ENCODE measurements around the gene FAF1.

FAF1 gene

DNA sequence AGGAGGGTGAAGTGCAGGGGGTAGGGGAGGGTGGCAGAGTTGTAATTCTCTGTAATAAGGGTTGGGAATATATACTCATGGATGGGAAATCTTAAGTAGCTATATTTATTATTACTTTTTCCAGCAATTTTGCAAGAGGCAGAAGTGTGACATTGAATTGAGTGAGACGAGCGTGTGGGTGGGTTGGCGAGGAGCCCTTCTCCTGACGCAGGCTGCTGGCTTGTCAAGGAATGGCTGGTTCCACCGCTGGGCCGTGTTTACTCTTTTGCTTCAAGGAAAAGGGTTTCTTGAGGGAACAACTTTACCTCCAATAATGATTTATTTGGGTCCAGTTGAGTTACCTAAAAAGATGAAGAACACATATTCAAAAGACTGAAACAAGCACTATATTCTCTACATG lies 518.9 kb downstream of the FAF1 start:
- Histone ChIP-seq H3K4me1 (ENCODE audit: insufficient read depth, low read length) (no peaks in the 10 kb centered on the region), H3K36me3 (ENCODE audit: insufficient read depth, low read length) (peaks cover 5% of the 10 kb centered on the region; the same call in 1 of the 2 replicates)

DNA sequence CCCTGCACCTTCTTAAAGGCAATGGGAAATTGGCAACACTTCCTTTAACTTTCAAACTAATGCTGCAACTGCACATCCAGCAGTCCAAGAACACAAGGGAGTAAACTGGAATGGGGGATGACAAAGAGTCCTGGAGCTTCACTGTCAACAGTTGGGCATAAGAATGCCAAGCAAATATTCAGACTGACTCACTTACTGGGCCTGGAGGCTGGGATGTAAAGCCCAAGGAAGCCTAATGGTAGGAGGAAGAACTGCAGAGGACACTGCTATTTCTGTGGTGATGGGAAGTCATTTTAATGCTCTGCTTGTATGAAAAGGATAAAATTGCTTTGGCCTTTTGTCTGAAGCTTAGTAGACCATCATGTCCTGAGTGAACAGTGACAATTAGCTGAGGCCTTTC lies 521.1 kb downstream of the FAF1 start:
- Histone ChIP-seq H3K9me3 (ENCODE audit: control insufficient read depth, insufficient read depth, low read length) (no peaks in the 10 kb centered on the region), H3K9ac (ENCODE audit: low read depth, low read length) (no peak overlapping the region), H3K36me3 (ENCODE audit: insufficient read depth, low read length) (peaks cover 5% of the 10 kb centered on the region; the same call in 1 of the 2 replicates), H3K4me1 (ENCODE audit: insufficient read depth, low read length) (no peaks in the 10 kb centered on the region)

More for the DNA sequence above, 518.9 kb downstream of the FAF1 start:
- Histone ChIP-seq H3K9ac (ENCODE audit: low read depth, low read length) (no peak overlapping the region), H3K9me3 (ENCODE audit: control insufficient read depth, insufficient read depth, low read length) (no peaks in the 10 kb centered on the region)

DNA sequence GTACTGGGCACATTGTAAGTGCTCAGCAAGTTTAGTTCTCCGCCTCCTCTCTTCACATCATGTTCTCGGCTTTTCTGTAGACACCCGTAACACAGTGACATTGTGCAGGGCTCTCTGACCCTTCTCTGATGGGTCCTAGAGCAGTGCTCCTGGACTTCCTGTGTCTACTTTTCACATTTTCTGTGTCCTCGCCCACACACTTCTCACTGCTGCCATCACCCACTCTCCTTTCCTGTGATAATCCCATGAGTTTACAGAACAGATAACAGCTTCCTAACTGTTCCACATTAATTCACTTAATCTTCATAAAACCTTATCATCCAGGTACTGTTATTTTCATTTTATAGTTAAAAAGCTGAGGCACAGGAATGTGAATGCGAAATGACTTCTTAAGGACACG lies 523.6 kb downstream of the FAF1 start:
- H3K36me3 ChIP-seq (ENCODE audit: insufficient read depth, low read length), result peaks cover 5% of the 10 kb centered on the region; the same call in 1 of the 2 replicates
- no peak overlapping the region for H3K9ac ChIP-seq (ENCODE audit: low read depth, low read length)
- H3K9me3 ChIP-seq (ENCODE audit: control insufficient read depth, insufficient read depth, low read length), result no peaks in the 10 kb centered on the region
- H3K4me1 ChIP-seq (ENCODE audit: insufficient read depth, low read length), result no peaks in the 10 kb centered on the region

DNA sequence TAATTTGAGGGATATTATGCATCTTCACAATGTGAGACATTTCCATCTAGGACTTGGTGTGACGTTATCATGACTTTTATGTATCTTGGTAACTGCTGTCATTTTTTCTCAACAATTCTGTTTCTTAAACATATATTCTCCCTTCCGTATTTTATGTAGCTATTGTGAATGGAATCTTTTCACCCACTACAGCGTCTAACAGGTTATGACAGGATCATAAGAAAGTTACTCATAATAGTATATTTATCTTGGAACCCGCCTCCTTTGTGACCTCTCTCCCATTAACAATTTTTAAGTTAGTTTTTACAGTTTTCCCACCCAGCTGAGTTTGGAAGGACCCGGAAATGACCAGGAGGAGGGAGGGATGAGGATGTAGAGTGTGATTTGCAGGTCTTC lies 530.1 kb downstream of the FAF1 start:
- Histone ChIP-seq H3K36me3 (ENCODE audit: insufficient read depth, low read length) (no peaks in the 10 kb centered on the region), H3K4me1 (ENCODE audit: insufficient read depth, low read length) (no peaks in the 10 kb centered on the region), H3K9me3 (ENCODE audit: control insufficient read depth, insufficient read depth, low read length) (no peaks in the 10 kb centered on the region), H3K9ac (ENCODE audit: low read depth, low read length) (peak overlapping the region; percentile 26; the same call in 1 of the 2 replicates)

DNA sequence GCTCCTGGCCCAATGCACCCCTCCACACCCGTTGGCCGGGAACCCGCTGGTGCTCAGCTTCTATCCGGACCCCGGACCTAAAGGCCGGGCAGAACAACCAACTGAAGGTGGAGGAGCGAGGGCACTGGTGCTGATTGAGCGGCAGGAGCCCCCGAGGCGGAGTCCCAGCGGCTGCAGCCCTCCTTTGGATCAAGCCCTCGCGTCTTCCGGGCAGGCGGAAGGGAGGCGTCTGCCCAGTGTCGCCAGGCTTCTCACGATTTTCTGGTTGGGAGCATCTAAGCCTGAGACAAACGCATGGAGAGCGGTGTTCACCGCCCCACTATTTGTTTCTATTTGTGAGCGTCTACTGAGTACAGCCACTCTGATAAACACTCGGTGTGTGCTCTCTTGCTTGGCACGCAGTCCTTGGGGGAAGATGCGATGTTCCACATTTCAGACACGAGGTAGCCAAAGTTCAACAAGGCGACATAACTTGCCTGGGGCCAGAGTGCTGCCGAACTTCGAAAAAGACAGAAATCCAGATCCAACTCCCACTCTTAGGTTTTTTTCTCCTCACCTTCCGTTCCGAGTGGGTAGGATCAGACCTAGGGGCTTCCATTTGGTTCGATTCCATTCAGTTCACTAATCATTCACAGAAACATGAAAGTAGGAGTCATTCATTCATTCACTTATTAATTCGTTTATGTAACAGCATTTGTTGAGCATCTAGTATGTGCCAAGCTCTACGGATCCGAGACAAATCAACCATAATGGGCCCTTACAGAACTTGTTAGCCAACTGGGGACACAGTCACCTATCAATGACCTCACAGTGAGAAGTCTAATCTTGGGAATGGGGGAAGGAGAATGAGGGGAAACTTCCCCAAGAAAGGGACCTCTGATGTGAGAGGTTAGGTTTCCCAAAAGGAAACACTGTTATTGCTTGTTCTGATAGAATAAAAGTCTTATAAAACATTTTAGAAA lies 532.0 kb downstream of the FAF1 start:
- Histone ChIP-seq H3K9me3 (ENCODE audit: control insufficient read depth, insufficient read depth, low read length) (no peaks in the 10 kb centered on the region), H3K36me3 (ENCODE audit: insufficient read depth, low read length) (no peaks in the 10 kb centered on the region), H3K9ac (ENCODE audit: low read depth, low read length) (no peak overlapping the region; the same call in 1 of the 2 replicates), H3K4me1 (ENCODE audit: insufficient read depth, low read length) (peaks cover 2% of the 10 kb centered on the region; the same call in 1 of the 2 replicates)

DNA sequence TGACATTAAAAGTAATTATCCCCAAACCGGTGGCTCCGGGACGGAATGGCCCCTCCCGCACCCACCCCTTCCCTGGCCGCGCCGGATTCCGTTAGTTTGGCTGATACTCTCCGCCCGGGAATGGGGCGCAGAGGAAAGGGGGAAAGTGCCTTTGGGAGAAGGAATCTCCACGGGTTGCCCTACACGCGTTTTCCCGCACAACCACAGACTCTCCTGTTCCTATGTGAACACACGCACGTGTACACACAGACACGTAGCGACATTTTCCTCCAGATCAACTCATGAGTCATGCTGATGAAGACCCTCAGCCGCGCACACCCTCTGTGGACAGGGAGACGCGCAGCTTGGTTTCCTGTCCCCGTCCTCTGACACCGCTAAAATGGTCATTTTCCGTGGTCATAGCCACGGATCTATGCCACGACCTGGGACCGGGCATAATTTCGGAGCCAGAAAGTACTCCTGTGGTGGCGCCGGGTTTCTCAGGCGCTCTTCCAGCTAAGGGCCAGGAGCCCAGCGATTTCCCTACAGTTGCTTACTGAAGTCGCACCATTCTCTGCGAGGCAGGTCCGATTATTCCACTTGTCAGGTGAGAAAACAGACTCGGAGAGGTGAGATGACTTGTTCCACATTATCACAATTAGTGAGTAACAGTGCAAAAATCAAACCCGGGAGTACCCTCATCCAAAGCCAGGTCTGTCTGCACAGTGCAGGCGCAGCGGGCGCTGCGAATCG lies 532.8 kb downstream of the FAF1 start:
- peaks cover 2% of the 10 kb centered on the region; the same call in 1 of the 2 replicates for H3K4me1 ChIP-seq (ENCODE audit: insufficient read depth, low read length)
- H3K9me3 ChIP-seq (ENCODE audit: control insufficient read depth, insufficient read depth, low read length), result no peaks in the 10 kb centered on the region
- H3K9ac ChIP-seq (ENCODE audit: low read depth, low read length), result peak overlapping the region; percentile 3; the same call in 1 of the 2 replicates
- H3K36me3 ChIP-seq (ENCODE audit: insufficient read depth, low read length), result no peaks in the 10 kb centered on the region

DNA sequence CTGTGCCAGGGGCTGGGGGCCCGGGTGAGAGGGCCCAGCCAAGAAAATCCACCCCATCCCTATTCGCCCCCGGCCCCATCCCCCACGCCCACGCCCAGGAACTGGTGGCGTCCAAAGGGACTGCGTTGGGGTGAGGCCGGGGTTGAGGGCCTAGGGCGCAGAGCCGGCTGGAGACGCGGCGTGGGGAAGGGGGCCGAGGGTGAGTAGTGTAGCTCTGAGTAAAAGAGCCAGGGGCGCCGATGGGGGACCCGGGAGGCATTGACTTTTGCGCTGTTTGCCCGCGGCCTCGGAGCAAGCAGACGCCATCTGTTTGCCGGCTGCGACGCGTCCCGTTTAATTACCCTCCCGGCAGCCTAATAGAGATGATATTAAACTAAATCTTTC lies 533.4 kb downstream of the FAF1 start:
- H3K9ac ChIP-seq (ENCODE audit: low read depth, low read length), result peak overlapping the region; percentile 3; the same call in 1 of the 2 replicates
- H3K4me1 ChIP-seq (ENCODE audit: insufficient read depth, low read length), result peaks cover 2% of the 10 kb centered on the region; the same call in 1 of the 2 replicates
- no peaks in the 10 kb centered on the region for H3K36me3 ChIP-seq (ENCODE audit: insufficient read depth, low read length)
- no peaks in the 10 kb centered on the region for H3K9me3 ChIP-seq (ENCODE audit: control insufficient read depth, insufficient read depth, low read length)

DNA sequence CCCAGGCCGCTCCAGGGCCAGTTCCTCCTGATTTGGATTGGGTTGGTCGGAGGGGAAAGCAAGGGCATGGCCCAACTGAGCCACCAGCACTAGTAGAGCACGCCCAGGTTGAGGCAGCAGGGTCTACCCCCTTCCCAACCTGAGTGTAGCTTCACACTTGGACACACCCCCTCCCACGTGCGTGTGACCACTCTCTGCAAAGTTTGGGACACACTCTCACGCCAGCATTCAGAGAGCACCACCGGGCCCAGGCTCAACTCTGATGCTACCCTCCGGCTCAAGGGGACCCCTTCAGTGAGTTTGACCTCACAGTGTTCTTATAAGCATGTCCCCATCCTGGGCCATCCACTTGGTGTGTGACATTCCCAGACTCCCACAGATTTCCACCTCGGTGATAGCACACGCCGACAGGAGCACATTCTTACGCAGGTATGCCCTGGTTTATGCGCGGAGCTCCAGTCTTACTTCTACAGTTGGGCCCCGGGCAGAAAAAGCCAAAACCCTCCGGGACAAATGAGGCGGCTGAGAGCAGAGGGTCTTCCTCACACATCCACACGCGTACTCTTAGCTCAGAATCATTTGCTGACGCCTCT lies 533.9 kb downstream of the FAF1 start:
- Histone ChIP-seq H3K9me3 (ENCODE audit: control insufficient read depth, insufficient read depth, low read length) (no peaks in the 10 kb centered on the region), H3K4me1 (ENCODE audit: insufficient read depth, low read length) (peaks cover 2% of the 10 kb centered on the region; the same call in 1 of the 2 replicates), H3K9ac (ENCODE audit: low read depth, low read length) (no peak overlapping the region), H3K36me3 (ENCODE audit: insufficient read depth, low read length) (no peaks in the 10 kb centered on the region)

DNA sequence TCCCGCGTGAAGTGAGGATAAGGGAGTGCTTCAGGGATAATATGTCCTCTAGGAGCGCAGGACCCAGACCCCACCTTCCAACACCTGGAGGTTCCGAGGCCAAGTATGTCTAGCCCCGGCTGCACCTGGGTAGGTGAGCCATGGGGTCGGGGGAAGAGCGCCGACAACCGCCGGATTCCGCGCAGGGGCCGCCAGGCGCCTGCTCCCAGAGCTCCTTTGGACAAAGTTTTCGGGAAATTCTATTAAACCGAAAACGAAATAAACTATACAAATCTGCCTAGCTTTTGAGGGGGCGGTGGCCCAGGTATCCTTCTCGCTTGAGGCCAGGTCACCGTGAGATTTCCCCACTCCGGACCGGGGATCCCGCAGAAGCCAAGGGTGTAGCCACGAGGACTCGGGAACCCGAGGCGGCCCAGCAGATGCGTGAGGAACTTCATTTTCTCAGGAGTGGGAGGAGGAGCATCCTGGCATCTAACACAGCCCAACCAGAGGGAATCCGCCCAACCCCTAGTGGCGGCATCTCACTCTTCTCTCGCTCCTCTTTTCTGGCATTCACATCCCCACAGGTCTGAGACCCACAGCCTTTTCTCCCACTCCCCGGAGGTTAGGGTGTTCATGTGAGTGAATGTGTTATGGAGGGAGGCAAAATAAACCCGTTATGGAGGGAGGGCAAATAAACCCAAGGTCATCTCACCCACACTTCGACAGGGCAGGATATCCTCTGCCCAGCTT lies 534.5 kb downstream of the FAF1 start:
- Histone ChIP-seq H3K9me3 (ENCODE audit: control insufficient read depth, insufficient read depth, low read length) (no peaks in the 10 kb centered on the region), H3K4me1 (ENCODE audit: insufficient read depth, low read length) (peaks cover 2% of the 10 kb centered on the region; the same call in 1 of the 2 replicates), H3K9ac (ENCODE audit: low read depth, low read length) (no peak overlapping the region), H3K36me3 (ENCODE audit: insufficient read depth, low read length) (no peaks in the 10 kb centered on the region)

DNA sequence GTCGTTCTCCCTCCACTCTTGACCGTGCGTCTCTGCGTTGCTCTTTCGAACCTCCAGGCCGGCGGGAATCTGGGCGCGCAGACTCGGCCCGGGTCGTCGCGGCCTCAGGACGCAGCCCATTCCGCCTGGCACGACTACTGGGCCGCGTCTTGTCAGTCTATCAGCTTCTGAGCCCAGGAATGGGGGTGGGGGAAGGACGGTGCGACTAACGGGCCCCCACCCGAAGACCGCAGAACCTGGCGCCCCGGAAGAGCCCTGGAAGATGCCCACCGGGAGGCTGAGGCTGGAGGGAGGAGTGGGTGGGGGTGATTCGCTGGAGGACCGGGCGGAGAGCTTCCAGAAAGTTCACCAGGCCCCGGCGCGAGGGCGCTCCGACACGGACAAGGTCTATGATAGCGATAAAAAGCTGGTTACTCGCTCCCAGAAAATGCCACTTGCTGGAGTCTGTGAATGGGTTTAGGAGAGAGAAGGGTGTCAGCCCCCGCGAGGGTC lies 535.1 kb downstream of the FAF1 start:
- no peaks in the 10 kb centered on the region for H3K9me3 ChIP-seq (ENCODE audit: control insufficient read depth, insufficient read depth, low read length)
- no peak overlapping the region; the same call in 1 of the 2 replicates for H3K9ac ChIP-seq (ENCODE audit: low read depth, low read length)
- peaks cover 2% of the 10 kb centered on the region; the same call in 1 of the 2 replicates for H3K4me1 ChIP-seq (ENCODE audit: insufficient read depth, low read length)
- H3K36me3 ChIP-seq (ENCODE audit: insufficient read depth, low read length), result no peaks in the 10 kb centered on the region

DNA sequence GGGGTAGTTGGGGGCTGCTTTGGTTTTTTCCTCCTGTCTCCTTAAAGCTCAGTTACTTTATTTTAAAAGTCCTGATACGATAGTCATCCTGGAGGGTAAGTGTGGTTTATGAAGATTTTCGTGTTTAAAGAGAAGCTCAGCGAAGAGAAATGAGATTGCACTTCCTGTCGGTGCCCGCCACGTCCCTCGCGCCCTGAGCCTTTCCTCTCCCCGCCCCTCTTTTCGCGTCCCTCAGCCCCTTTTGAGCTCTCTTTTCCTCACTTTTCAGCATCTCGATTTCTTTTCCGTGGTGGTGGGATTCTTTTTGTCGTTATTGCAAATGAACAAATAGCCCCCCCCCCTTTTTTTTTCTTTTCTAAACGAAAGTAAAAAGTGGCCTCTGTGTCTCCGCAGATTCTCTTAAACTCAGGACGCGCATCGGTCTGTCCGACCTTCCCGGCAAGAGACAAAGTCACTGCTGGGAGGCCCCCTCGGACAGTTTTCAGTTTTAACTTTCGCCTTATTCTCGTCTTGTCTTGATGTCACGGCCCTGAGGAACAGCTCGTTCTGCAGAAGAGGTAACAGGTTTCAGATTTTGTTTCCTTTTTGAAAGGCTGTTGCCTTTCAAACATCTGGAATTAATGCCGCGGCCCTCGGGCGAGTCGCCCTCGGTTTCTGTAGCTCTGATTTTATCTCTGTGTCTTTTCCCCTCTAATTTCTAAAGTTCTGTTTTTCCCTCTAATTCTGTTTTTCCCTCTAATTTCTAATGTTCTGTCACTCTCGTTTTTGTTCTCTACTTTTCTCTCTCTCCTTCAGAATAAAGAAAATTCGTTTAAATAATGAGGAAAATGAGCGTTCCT lies 535.8 kb downstream of the FAF1 start:
- peaks cover 2% of the 10 kb centered on the region; the same call in 1 of the 2 replicates for H3K4me1 ChIP-seq (ENCODE audit: insufficient read depth, low read length)
- no peaks in the 10 kb centered on the region for H3K9me3 ChIP-seq (ENCODE audit: control insufficient read depth, insufficient read depth, low read length)
- H3K36me3 ChIP-seq (ENCODE audit: insufficient read depth, low read length), result no peaks in the 10 kb centered on the region
- H3K9ac ChIP-seq (ENCODE audit: low read depth, low read length), result peak overlapping the region; percentile 25; the same call in 1 of the 2 replicates

DNA sequence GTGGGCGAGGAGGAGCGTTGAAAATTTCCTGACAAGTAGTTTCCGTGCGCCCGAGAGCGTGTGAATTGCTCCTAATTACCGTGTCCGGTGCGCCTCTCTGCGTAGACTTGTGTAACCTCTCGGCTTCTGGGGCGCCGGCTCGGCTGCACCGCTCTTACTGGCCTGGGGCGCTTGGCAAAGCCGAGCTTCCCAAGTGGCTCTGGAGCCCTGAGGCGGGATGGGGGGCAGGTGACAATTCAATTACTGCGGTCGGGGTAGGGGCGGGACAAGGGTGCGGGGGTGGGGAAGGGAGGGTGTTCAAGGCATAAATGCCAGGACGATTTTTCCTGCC lies 536.4 kb downstream of the FAF1 start:
- Histone ChIP-seq H3K4me1 (ENCODE audit: insufficient read depth, low read length) (peaks cover 2% of the 10 kb centered on the region; the same call in 1 of the 2 replicates), H3K36me3 (ENCODE audit: insufficient read depth, low read length) (no peaks in the 10 kb centered on the region), H3K9ac (ENCODE audit: low read depth, low read length) (peak overlapping the region; percentile 51; the same call in 1 of the 2 replicates), H3K9me3 (ENCODE audit: control insufficient read depth, insufficient read depth, low read length) (no peaks in the 10 kb centered on the region)
